HG02759 (cell line): Measurements from ENCODE around the gene MRO.

Source experiments
- ATAC-seq: cut with Tn5 transposase; IDR thresholded peaks from one replicate; pipeline ENCODE4 v1.9.1; 2021; ENCODE audit warnings: mild to moderate bottlenecking, moderate library complexity; ENCODE audit not compliant: unreplicated experiment

MRO gene

GRCh38 chr18:50748243-50749229, 71.3 kb downstream of the MRO start:
- ATAC-seq: no peak

GRCh38 chr18:50747849-50748242, 72.0 kb downstream of the MRO start:
- no peak for ATAC-seq

- ATAC-seq: no peak
Observed at GRCh38 chr18:50745945-50746344, 73.9 kb downstream of the MRO start.
